GM19043 (cell line): ENCODE measurements around the gene COA8.
"Not testable (repeated sequence)": the region's sequence is repeated elsewhere in the genome, so short reads cannot be mapped to it uniquely, and the experiment has no call there.

Source experiments
- ATAC-seq: cut with Tn5 transposase; IDR thresholded peaks from one replicate; pipeline ENCODE4 v1.9.1; 2021; ENCODE audit warnings: low read depth; ENCODE audit not compliant: unreplicated experiment

Gene COA8

GRCh38 chr14:103568952-103569351 lies 6.2 kb downstream of the COA8 start:
- no peak for ATAC-seq

GRCh38 chr14:103569408-103569807 lies 6.6 kb downstream of the COA8 start:
- ATAC-seq: no peak

- no peak for ATAC-seq
These were observed 11.3 kb downstream of the COA8 start for GRCh38 chr14:103574104-103574503.

- no peak for ATAC-seq
These were observed 12.0 kb downstream of the COA8 start for GRCh38 chr14:103574707-103575285.

GRCh38 chr14:103576371-103577024 lies 13.7 kb downstream of the COA8 start:
- ATAC-seq: no peak

GRCh38 chr14:103578401-103579075 lies 15.8 kb downstream of the COA8 start:
- ATAC-seq: no peak

- no peak for ATAC-seq
These were observed 18.4 kb downstream of the COA8 start for GRCh38 chr14:103581206-103581605.

GRCh38 chr14:103581954-103582703 lies 19.4 kb downstream of the COA8 start:
- ATAC-seq: no peak

GRCh38 chr14:103584326-103584915 lies 21.7 kb downstream of the COA8 start:
- no peak for ATAC-seq

GRCh38 chr14:103593577-103593976 lies 30.8 kb downstream of the COA8 start:
- peak; percentile 89 for ATAC-seq

- ATAC-seq: no peak
These were observed 31.5 kb downstream of the COA8 start for GRCh38 chr14:103594265-103594664.

GRCh38 chr14:103597623-103598377 lies 35.0 kb downstream of the COA8 start:
- no peak for ATAC-seq

GRCh38 chr14:103600503-103600902 lies 37.7 kb downstream of the COA8 start:
- ATAC-seq: no peak

- ATAC-seq: no peak
These were observed 41.9 kb downstream of the COA8 start for GRCh38 chr14:103604620-103605019.

- no peak for ATAC-seq
These were observed 44.4 kb downstream of the COA8 start for GRCh38 chr14:103606963-103607668.

- no peak for ATAC-seq
These were observed 45.1 kb downstream of the COA8 start for GRCh38 chr14:103607822-103608221.

GRCh38 chr14:103609081-103609480 lies 46.3 kb downstream of the COA8 start:
- ATAC-seq: not testable (repeated sequence)

GRCh38 chr14:103611215-103611614 lies 48.5 kb downstream of the COA8 start:
- no peak for ATAC-seq

- no peak for ATAC-seq
These were observed 50.8 kb downstream of the COA8 start for GRCh38 chr14:103613517-103613916.
